ENCODE results near the gene HOTAIR.

HOTAIR gene

GRCh38 chr12:53956251-53956887, 18.4 kb downstream of the HOTAIR start:
- no peak for DNase-seq

DNA sequence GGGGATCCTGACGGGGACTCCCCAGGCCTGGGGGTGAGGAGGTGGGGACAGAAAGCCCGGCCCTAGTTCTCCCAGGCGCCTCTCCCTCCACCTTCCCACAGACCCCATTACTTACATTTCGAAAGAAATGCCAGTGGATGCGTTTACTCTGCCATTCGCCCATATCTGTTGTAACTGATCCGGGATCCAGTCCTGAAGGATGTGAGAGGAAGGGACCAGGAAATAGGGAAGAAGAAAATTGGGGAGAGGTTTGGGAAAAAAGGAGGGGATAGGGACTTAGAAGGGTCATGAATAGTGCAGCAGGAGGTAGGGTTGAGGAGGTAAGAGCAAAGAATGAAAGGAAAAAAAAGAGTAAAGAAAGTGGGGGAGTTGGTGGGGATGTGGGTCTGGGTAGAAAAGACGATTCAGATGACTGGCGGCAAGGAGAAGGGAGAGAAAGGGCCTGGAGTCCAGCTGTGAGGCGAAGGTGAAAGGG, 18.9 kb downstream of the HOTAIR start:
- DNase-seq = no peak

- DNase-seq = no peak
Observed at GRCh38 chr12:53955036-53955775, 19.5 kb downstream of the HOTAIR start.

DNA sequence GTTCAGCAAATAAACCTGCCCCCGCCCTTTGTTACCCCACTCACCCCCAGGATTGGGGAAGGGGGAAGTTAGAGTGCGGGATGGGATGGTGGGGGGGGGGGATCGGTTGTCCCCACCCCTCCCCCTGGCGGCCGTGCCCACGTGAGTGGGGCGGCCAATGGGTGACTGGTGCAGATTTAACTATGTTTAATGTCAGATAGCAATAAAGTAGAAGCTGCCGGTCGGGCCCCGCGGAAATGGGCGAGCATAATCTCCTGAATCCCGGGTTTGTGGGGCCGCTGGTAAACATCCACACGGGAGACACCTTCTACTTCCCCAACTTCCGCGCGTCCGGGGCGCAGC, 20.1 kb downstream of the HOTAIR start, which contains the start of gene HOXC12:
Gene HOXC12, plus strand, starts transcription at position 210 of the 342 bp plus-strand sequence. Its CDS starts 27 bp downstream, at position 237.
- no peak for DNase-seq

DNA sequence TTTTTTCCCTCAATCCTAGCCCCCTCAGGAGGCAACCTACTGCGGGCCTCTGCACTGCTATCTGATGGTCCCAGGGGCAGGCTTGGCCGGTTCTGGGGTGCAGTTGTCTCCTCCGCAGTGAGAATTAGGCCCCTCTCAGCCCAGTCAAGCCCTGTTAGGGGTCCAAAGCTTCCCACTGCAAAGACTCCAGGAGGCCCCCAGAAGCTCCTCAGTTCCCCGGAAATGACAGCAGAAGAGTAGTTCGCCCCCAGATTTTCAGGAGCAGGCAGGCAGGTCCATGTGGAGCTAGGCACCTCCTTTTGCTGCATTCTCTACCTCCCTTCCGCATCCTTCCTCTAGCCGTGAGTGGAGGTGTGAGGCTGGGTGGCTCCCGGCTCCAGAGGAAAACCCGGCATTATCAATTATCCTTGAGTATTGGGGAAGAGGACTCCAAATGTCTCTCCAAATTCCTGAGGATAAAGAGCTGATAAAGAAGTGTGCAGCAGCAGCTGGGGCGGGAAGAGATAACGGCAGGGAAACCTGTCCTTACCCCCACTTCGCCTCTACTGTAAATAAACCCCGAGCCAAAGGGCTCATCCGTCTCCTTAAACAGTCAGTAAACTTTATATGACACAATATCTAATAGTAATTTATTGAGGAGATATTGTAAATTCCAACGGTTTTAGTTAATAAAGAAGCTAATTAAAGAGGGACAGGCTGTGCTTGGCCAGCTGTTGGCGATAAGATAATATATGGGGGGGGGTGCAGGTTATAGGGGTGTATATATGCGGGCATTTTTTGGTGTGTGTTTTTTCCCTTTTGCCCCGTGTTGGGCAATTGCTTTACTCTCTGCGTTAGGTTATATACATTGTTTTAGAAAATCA, 20.7 kb downstream of the HOTAIR start:
- no peak for DNase-seq

DNA sequence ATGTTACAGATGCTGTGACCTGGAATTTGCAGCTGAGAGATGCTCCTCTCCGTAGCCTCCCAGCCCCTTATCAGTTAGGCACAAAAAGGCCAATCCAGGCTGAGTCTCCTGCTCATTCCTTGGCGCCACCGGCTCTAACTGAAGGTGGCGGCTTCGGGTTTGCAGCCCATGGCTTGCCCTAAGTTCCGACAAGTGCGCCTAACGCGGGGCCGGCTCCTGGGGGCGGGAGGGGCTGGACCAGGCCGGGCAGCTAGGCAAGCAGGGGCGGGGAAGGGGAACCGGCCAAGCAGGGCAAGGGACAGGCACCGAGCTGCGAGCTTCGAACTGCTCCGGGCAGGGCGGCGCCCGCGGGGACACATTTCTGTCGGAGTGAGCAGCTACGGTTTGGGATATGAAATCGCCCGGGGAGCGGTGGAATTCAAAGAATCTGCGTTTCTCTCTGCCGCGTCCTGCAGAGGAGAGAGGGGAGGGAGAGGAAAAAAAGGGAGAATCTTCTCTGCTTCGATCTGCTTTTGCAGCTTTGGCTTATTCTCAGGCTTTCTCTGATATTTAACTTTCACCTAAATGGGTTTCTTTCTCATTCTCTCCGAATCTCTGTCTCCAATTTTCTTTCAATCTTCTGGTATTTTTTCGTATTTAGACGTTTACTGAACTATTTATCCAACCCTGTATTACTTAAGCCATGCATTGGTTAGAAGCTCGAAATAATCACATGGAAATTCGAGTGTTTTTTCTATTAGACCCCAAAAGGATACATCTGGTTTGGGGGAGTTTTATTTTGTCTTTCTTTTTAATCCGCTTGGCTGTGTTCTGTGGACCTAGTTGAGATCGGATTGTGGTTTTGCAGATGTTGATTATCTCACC, 21.7 kb downstream of the HOTAIR start:
- DNase-seq = no peak

- no peak for DNase-seq
Observed at GRCh38 chr12:53952335-53952694, 22.4 kb downstream of the HOTAIR start.

GRCh38 chr12:53951577-53952334, 23.0 kb downstream of the HOTAIR start:
- DNase-seq = no peak

GRCh38 chr12:53950789-53951576, 23.8 kb downstream of the HOTAIR start:
- no peak for DNase-seq

DNA sequence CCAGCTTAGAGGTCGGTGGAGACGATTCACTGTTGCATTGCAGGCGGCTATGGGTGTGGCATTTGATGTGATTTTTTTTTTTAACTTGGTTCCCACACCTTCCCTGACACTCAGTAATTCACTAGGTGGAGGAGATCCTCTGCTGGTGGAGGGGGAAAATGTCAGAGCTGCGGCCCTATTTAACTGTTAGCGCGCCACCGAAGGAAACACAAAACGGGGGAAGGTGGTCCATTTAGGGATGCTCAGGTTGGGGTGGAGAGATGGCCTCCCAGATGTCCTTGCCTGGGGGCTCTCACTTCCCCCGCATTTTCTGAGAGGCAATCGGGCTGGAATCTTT, 24.3 kb downstream of the HOTAIR start:
- no peak for DNase-seq

DNA sequence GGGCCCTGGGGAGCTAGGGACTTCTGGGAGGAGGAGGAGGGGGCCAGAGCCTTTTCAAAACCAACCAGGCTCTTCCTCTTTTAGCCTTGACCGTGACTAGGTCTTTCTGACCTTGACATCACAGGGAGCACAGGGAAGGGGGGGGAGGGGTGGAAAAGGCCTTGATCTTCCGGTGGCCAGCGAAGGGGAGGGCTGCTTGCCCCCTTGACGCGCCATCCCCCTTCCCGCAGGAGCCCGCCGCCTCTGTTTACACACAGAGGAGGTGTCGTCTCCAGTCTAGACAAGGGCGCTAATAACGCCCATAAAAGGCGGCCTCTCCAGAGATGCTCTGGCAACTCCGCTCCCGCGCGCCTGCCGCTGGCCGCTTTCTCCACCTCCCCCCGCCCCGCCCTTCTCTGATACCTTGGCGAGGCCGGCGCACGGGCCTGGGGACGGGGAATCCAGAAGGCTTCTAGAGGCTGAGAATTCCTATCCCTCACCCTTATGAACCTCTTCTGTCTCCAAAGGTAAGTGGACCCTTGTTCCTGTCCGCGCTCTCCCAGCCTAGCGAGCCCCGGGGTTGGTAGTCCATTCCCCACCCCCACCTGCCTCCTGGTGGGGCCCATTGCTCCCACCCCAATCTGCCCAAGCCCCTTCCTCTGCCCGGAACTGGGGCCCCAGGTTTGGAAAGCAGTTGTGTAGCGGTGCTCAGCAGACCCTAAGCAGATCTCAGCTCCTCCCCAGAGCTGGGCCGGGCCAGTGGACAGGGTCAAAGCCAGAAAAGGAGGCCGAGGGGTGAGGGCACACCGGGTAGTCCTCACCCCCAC, 24.9 kb downstream of the HOTAIR start:
- DNase-seq = no peak

DNA sequence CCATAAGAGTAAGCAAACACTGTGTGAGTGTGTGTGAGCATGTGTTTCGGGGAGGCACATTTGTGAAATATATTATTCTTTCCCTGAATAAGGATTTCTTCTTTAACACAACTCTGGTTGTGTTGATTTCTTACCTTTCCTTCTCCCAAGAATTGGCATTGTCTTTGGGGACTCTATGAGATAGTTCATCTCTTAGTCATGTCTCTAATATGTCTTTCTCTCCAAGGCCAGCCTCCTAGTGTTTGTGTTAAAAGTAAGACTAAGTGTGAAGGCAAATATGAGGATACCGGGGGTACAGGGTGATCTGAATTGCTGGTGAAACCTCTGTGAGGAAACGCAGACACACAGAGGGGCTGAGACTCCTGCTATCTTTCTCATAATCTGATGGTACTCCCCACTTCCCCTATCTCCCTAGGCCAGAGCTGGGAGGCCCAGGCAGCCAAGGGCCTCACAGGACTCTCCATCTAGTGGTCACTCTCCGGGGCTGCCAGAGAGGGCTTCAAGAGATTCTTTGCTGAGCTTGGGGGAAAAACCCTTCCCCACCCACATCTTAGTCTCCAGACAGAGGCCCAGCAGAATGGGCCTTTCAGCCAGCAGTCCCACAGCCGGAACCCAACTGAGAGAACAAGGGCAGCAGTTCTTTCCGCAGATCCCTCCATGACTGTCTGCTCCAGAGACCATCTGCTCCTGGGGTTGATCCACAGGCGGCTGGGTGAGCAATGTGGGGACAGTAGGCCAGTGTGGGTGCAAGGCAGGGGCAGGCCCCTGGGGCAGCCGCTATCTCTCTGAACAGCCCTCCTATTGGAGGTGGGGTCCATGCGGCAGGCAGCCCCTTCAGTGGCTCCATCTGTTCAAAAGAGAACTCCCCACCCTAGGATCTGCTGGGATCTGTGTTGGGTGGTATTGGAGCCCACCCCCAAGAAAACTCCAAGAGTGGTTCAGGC, 25.8 kb downstream of the HOTAIR start:
- no peak for DNase-seq

DNA sequence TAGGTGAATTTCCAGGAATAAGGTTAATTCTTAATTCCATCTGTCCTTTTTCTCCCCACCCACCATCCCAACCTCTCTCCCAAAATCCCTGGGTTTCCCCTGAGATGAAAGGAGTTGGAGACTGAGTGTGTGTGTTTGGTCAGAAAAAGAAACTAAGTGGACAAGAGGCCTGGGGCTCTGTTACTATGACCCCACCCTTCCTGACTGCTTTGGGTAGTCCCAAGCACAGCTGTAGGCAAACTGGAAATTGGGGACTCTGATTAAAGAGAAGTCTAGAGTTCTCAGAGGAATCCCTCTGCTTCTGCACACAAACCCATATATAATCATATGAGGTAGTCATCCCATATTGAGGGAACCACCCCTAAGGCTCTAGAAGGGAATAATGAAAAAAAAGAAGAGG, 27.0 kb downstream of the HOTAIR start:
- DNase-seq = no peak

DNA sequence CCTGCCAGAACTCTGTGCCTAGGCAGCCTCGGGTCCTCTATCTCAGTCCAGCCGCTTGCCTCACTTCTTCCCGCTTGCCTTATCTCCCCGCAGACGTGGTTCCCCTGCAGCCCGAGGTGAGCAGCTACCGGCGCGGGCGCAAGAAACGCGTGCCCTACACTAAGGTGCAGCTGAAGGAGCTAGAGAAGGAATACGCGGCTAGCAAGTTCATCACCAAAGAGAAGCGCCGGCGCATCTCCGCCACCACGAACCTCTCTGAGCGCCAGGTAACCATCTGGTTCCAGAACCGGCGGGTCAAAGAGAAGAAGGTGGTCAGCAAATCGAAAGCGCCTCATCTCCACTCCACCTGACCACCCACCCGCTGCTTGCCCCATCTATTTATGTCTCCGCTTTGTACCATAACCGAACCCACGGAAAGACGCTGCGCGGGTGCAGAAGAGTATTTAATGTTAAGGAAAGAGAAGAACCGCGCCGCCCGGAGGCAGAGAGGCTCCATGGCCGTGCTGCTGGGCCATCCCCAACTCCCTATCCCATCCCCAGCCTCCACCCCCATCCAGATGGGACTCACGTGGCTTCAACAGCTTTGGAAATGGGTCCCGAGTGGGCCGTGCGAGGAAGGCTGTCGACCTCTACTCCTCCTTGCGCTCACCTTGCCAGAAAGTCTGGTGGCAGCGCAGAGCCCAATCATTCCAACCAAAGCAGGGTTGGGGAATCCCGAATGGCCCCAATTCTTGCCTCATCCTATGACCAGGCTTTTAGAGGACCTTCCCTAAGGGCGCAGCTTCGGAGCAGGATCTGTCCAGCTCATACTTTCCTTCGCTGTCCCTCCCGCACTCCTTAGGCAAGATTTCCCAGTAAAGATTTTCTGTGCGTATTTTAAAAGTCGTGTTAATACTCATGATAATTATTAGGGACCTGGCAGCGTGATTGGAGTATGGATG, 29.6 kb downstream of the HOTAIR start:
- DNase-seq = no peak

DNA sequence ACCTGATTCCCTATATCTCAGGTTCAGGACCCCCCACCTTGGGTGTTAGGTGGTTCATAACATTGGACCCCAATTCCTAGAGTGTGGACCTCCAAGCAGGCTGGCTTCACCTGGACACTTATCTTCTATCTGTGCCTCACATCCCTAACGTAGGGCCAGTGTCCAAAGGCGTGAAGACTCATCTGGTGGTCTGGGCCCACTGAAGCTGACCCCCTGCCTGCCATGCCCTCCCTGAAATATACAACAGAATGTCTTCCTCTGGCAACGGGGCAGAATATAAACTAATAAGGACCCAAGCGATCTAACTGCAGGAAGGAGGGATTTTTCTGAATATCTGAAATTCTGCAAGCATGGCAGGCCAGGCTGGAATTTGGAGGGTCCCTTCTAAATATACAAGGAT, 30.5 kb downstream of the HOTAIR start:
- no peak for DNase-seq

DNA sequence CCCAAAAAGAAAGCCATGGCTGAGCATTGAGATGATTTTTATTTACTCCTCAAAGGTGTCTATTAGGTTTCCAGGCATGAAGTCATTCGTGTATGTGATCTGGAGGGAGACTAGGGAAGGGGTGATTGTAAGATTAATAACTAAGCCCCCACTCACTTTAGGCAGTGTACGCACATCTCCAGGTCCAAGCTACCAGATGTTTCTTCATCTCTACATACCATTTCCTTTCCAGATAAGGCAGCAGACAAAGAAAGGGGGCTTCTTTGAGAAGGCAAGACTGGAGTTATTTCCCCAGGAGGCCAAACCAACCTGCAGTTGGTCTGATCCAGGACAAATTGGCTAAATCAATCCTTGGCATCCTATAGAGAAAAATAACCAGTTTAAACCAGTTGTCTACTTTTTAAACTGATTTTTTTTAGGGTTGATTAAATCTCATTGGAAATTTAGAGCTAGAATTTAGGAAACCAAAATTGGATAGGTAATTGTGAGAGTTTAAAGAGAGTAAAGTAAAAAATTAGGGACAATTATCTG, 32.2 kb downstream of the HOTAIR start:
- no peak for DNase-seq

GRCh38 chr12:53941750-53942149, 33.0 kb downstream of the HOTAIR start:
- DNase-seq = no peak

- no peak for DNase-seq
Observed at GRCh38 chr12:53941187-53941586, 33.6 kb downstream of the HOTAIR start.

All from EL (cell line).